ENCODE data around the gene TP53TG3E.
"Not testable (repeated sequence)": the region's sequence is repeated elsewhere in the genome, so short reads cannot be mapped to it uniquely, and the experiment has no call there.

The TP53TG3E gene

GRCh38 chr16:33304006-33304405 lies at the start of gene TP53TG3E:
Gene TP53TG3E (plus strand): TSS chr16:33304306. CDS start chr16:33304374, 68 bp downstream.
- not testable (repeated sequence) for DNase-seq (ENCODE audit: low read depth)

GRCh38 chr16:33336226-33337012 lies 32.3 kb downstream of the TP53TG3E start:
- DNase-seq (ENCODE audit: low read depth) = not testable (repeated sequence)

- not testable (repeated sequence) for DNase-seq (ENCODE audit: low read depth)
Measured at GRCh38 chr16:33337627-33338542, 33.8 kb downstream of the TP53TG3E start.

- DNase-seq (ENCODE audit: low read depth) = not testable (repeated sequence)
Measured at GRCh38 chr16:33338543-33338951, 34.4 kb downstream of the TP53TG3E start.

GRCh38 chr16:33339093-33340061 lies 35.3 kb downstream of the TP53TG3E start:
- DNase-seq (ENCODE audit: low read depth) = not testable (repeated sequence)

Measured in stimulated activated CD8-positive, alpha-beta memory T cell treated with anti-CD3 and anti-CD28 coated beads, Interleukin-7, amount 100 ng/mL, for 24 hours (primary cell).